Hindlimb muscle (tissue), 1 donor: Measurements from ENCODE around the gene PLCB4. TPM values are rescaled to one million over a fixed set of nuclear protein-coding genes. Genes with fewer than 3 reads are reported as not detected.
"Not testable (repeated sequence)": the region's sequence is repeated elsewhere in the genome, so short reads cannot be mapped to it uniquely, and the experiment has no call there.

Experiments
- DNase-seq: peaks from one replicate; pipeline ENCODE4 v3.0.0-alpha.2; 2013
- polyA plus RNA-seq: library from polyadenylated mRNA; unstranded; fragments of 120-200 nt; gene quantifications from one replicate; pipeline ENCODE4 v1.2.1, GENCODE V29; 2013; ENCODE audit not compliant: insufficient read length

Gene PLCB4
- 3.2 TPM for polyA plus RNA-seq

GRCh38 chr20:9068841-9069663 lies at the start of gene PLCB4:
TSS of gene PLCB4 (plus strand) at chr20:9069087. CDS start at chr20:9307815, 238,728 bp downstream.
- DNase-seq, result peak; percentile 58

- no peak for DNase-seq
These were observed 49.1 kb upstream of the PLCB4 start for GRCh38 chr20:9019833-9020232.

- no peak for DNase-seq
These were observed 47.7 kb upstream of the PLCB4 start for GRCh38 chr20:9021216-9021615.

GRCh38 chr20:9021699-9022098 lies 47.2 kb upstream of the PLCB4 start:
- no peak for DNase-seq

- no peak for DNase-seq
These were observed 46.5 kb upstream of the PLCB4 start for GRCh38 chr20:9022376-9022775.

GRCh38 chr20:9024606-9025005 lies 44.3 kb upstream of the PLCB4 start:
- DNase-seq, result no peak

GRCh38 chr20:9025011-9025410 lies 43.9 kb upstream of the PLCB4 start:
- DNase-seq, result no peak

- no peak for DNase-seq
These were observed 43.2 kb upstream of the PLCB4 start for GRCh38 chr20:9025643-9026042.

- no peak for DNase-seq
These were observed 41.3 kb upstream of the PLCB4 start for GRCh38 chr20:9027626-9028025.

GRCh38 chr20:9028419-9028818 lies 40.5 kb upstream of the PLCB4 start:
- DNase-seq, result no peak

- peak; percentile 59 for DNase-seq
These were observed 36.9 kb upstream of the PLCB4 start for GRCh38 chr20:9031991-9032390.

- no peak for DNase-seq
These were observed 36.1 kb upstream of the PLCB4 start for GRCh38 chr20:9032758-9033157.

- no peak for DNase-seq
These were observed 33.8 kb upstream of the PLCB4 start for GRCh38 chr20:9035126-9035525.

GRCh38 chr20:9036593-9036992 lies 32.3 kb upstream of the PLCB4 start:
- DNase-seq, result no peak

- peak; percentile 58 for DNase-seq
These were observed 29.9 kb upstream of the PLCB4 start for GRCh38 chr20:9038791-9039535.

- no peak for DNase-seq
These were observed 27.9 kb upstream of the PLCB4 start for GRCh38 chr20:9040863-9041524.

- DNase-seq, result no peak
These were observed 25.5 kb upstream of the PLCB4 start for GRCh38 chr20:9043364-9043763.

- DNase-seq, result not testable (repeated sequence)
These were observed 21.0 kb upstream of the PLCB4 start for GRCh38 chr20:9047928-9048327.

- no peak for DNase-seq
These were observed 17.4 kb upstream of the PLCB4 start for GRCh38 chr20:9051508-9051907.

- DNase-seq, result no peak
These were observed 16.8 kb upstream of the PLCB4 start for GRCh38 chr20:9052136-9052535.

- no peak for DNase-seq
These were observed 15.8 kb upstream of the PLCB4 start for GRCh38 chr20:9053108-9053507.

GRCh38 chr20:9054176-9054575 lies 14.7 kb upstream of the PLCB4 start:
- no peak for DNase-seq

GRCh38 chr20:9059931-9060330 lies 9.0 kb upstream of the PLCB4 start:
- DNase-seq, result no peak
